Endothelial cell of umbilical vein (primary cell): ENCODE measurements around the gene ATXN1L. TPM values are rescaled to one million over a fixed set of nuclear protein-coding genes. Genes with fewer than 3 reads are reported as not detected.

Source experiments
- BruUV-seq: library from RNA; stranded (reverse); fragments of 400-500 nt; replicated peaks from 2 replicates; lab custom pipeline; 2021; lab: Mats Ljungman, UMichigan
- CTCF ChIA-PET: fragments of 300-600, 350-600 bp; sonication (Branson Sonifier 250); formaldehyde crosslinking; loops from one replicate; lab custom pipeline; 2021; ENCODE audit warnings: antibody characterized with exemption, inconsistent platforms; lab: Charles Lee
- POLR2A ChIA-PET: fragments of 300-600, 350-600 bp; sonication (Branson Sonifier 250); formaldehyde crosslinking; loops from one replicate; lab custom pipeline; 2021; ENCODE audit warnings: antibody characterized with exemption, inconsistent platforms; lab: Charles Lee
- DNase-seq: peaks from one replicate; pipeline ENCODE4 v3.0.0-alpha.2; 2011; ENCODE audit warnings: low read depth, low spot score
- FAIRE-seq: peaks from 2 replicates; lab custom pipeline; 2011; peaks lifted over from hg19 to GRCh38; lab: Jason Lieb, UNC
- H2AFZ ChIP-seq: 2 replicates; pipeline ENCODE4 v1.6.0; 2012; ENCODE audit warnings: low read depth, low read length, control low read depth, inconsistent platforms
- H3K27ac ChIP-seq: 2 replicates; pipeline ENCODE4 v1.5.1; 2011; ENCODE audit warnings: low read depth, mild to moderate bottlenecking, control low read depth, low read length, moderate library complexity; ENCODE audit not compliant: insufficient read depth
- H3K27me3 ChIP-seq, 2 experiments: 2 replicates each; pipeline versions ENCODE4 v1.6.0 to v1.6.1; 2011; ENCODE audit warnings: low read length in 2 of 2, mixed read lengths in 1 of 2; ENCODE audit not compliant: control insufficient read depth in 2 of 2, insufficient read depth in 2 of 2
- H3K36me3 ChIP-seq, 2 experiments: 2 replicates in 1 of 2; 3 replicates in 1 of 2; pipeline ENCODE4 v1.5.1; 2011; ENCODE audit warnings: low read length in 2 of 2, mild to moderate bottlenecking in 1 of 2, moderate library complexity in 1 of 2; ENCODE audit not compliant: control insufficient read depth in 2 of 2, insufficient read depth in 2 of 2; ENCODE audit errors: extremely low read depth in 1 of 2
- H3K4me1 ChIP-seq: 3 replicates; pipeline ENCODE4 v1.5.1; 2011; ENCODE audit warnings: mild to moderate bottlenecking, low read length; ENCODE audit not compliant: control insufficient read depth, insufficient read depth; ENCODE audit errors: extremely low read depth
- H3K4me2 ChIP-seq: 2 replicates; pipeline ENCODE4 v1.6.1; 2011; ENCODE audit warnings: low read length, control low read depth, mixed read lengths; ENCODE audit not compliant: insufficient read depth
- H3K4me3 ChIP-seq, 3 experiments: fragments of 200-600 bp in 1 of 3; sonication (generic), shearing (Covaris generic) in 1 of 3; replicated peaks in 1 of 3; 2 replicates each; pipeline ENCODE4 v1.5.1; 2011 to 2016; ENCODE audit warnings: control low read depth in 3 of 3, low read length in 3 of 3, mild to moderate bottlenecking in 2 of 3, inconsistent platforms in 1 of 3, low read depth in 1 of 3, moderate library complexity in 1 of 3; ENCODE audit not compliant: insufficient read depth in 1 of 3
- H3K79me2 ChIP-seq: 2 replicates; pipeline ENCODE4 v1.6.0; 2012; ENCODE audit warnings: low read length, inconsistent platforms; ENCODE audit not compliant: control insufficient read depth, insufficient read depth
- H3K9ac ChIP-seq: replicated peaks from 2 replicates; pipeline ENCODE3; 2011; ENCODE audit warnings: low read length, control low read depth; ENCODE audit not compliant: insufficient read depth; ENCODE audit errors: extremely low read depth
- H3K9me1 ChIP-seq: replicated peaks from 3 replicates; pipeline ENCODE4 v1.6.0; 2011; ENCODE audit warnings: mild to moderate bottlenecking, low read length; ENCODE audit not compliant: control insufficient read depth, insufficient read depth; ENCODE audit errors: extremely low read depth
- H3K9me3 ChIP-seq: replicated peaks from 2 replicates; pipeline ENCODE4 v1.5.1; 2012; ENCODE audit warnings: low read length, inconsistent platforms; ENCODE audit not compliant: control insufficient read depth, insufficient read depth
- H4K20me1 ChIP-seq: replicated peaks from 2 replicates; pipeline ENCODE3; 2011; ENCODE audit warnings: mild to moderate bottlenecking, low read length; ENCODE audit not compliant: control insufficient read depth, insufficient read depth; ENCODE audit errors: extremely low read depth
- EZH2 ChIP-seq: IDR thresholded peaks from 2 replicates; pipeline ENCODE4 v1.6.1; 2012; ENCODE audit warnings: borderline replicate concordance, low read depth, mild to moderate bottlenecking, moderate library complexity, low read length, inconsistent platforms; ENCODE audit not compliant: severe bottlenecking
- FOS ChIP-seq: IDR thresholded peaks from 2 replicates; pipeline ENCODE4 v1.6.1; 2011; ENCODE audit warnings: mild to moderate bottlenecking, low read length, moderate library complexity, borderline replicate concordance; ENCODE audit not compliant: insufficient read depth
- GATA2 ChIP-seq: IDR thresholded peaks from 2 replicates; pipeline ENCODE4 v1.7.0; 2011; ENCODE audit warnings: low read depth, mild to moderate bottlenecking, moderate library complexity, mixed read lengths, low read length; ENCODE audit not compliant: insufficient read length, insufficient read depth
- JUN ChIP-seq: IDR thresholded peaks from 2 replicates; pipeline ENCODE4 v1.6.1; 2011; ENCODE audit warnings: borderline replicate concordance, low read depth; ENCODE audit not compliant: insufficient read length, insufficient read depth
- MAX ChIP-seq: IDR thresholded peaks from 2 replicates; pipeline ENCODE4 v1.6.1; 2011; ENCODE audit not compliant: insufficient read depth, insufficient read length
- MYC ChIP-seq: IDR thresholded peaks from one replicate; pipeline ENCODE4 v1.6.1; 2011; ENCODE audit warnings: mild to moderate bottlenecking, low read depth, low read length
- POLR2A ChIP-seq: IDR thresholded peaks from 2 replicates; pipeline ENCODE4 v1.6.1; 2012; ENCODE audit warnings: low read depth, mild to moderate bottlenecking, control low read depth, low read length
- POLR2AphosphoS5 ChIP-seq: IDR thresholded peaks from 2 replicates; pipeline ENCODE4 v1.6.1; 2012; ENCODE audit warnings: low read depth, mild to moderate bottlenecking, control low read depth, low read length, moderate library complexity; ENCODE audit not compliant: insufficient read depth
- dilution Hi-C: fragments of 300-500 bp; cut with MboI; formaldehyde crosslinking; loops from one replicate; pipeline ENCODE4 v1.15.0; 2019; ENCODE audit warnings: low sequenced_read_pairs; ENCODE audit not compliant: extremely low pct_ligation_motif_present
- intact Hi-C: fragments of 100-400 bp; cut with micrococcal nuclease; formaldehyde crosslinking; loops from one replicate; pipeline ENCODE4 v1.10.0; 2022
- polyA plus RNA-seq, 4 experiments: library from polyadenylated mRNA; depleted of rRNA in 3 of 4; stranded (reverse) in 3 of 4; unstranded in 1 of 4; fragments of >200 nt; gene quantifications; 2 replicates each; pipeline versions ENCODE4 v1.2.1 to v1.2.3, GENCODE V29; 2011 to 2012; ENCODE audit warnings: missing spikeins in 1 of 4
- total RNA-seq: library from RNA; stranded (reverse); gene quantifications from 2 replicates; pipeline ENCODE4 v1.2.3, GENCODE V29; 2021

The ATXN1L gene
- total and polyA plus RNA-seq, 2 donors (not counting 3 experiments of a cell fraction or from before 2014, with no cell fraction given): 15.6 to 23.9 TPM

- Histone ChIP-seq H3K4me3 (no peak overlapping the region), H2AFZ (no peak overlapping the region), H3K27ac (no peak overlapping the region), H3K36me3 (peaks cover 13 to 28% of the 10 kb centered on the region in 2 experiments), H3K79me2 (peaks cover 30% of the 10 kb centered on the region), H4K20me1 (no peaks in the 10 kb centered on the region), H3K4me2 (no peak overlapping the region), H3K4me1 (peaks cover 12% of the 10 kb centered on the region), H3K9me3 (no peaks in the 10 kb centered on the region), H3K27me3 (no peaks in the 10 kb centered on the region), H3K9me1 (no peaks in the 10 kb centered on the region), H3K9ac (no peak overlapping the region)
- DNase-seq (no peak), FAIRE-seq (peak; percentile 42)
- intact Hi-C loops (loop anchor here (5.0 kb wide), 1 partner anchor 114 kb away; no protein-coding TSS in a partner anchor), dilution Hi-C loops (loop anchor here (10.0 kb wide), 1 partner anchor 64 kb away; no protein-coding TSS in a partner anchor)
- CTCF ChIA-PET: interaction anchor here (0.6 kb wide), 1 partner anchor 33 kb away, joined by 4 read pairs; no protein-coding TSS in a partner anchor
- BruUV-seq: no TSS peak
- POLR2A ChIA-PET: no interaction called here
- TF ChIP-seq POLR2A: no peak
- TF ChIP-seq MYC: no peak
- TF ChIP-seq JUN: peak; percentile 58
- TF ChIP-seq EZH2: no peak
- no peak for TF ChIP-seq FOS
- no peak for TF ChIP-seq POLR2AphosphoS5
- no peak for TF ChIP-seq MAX
These were observed 2.8 kb downstream of the ATXN1L start for GRCh38 chr16:71848622-71849021.

GRCh38 chr16:71851746-71852145, 6.0 kb downstream of the ATXN1L start:
- intact Hi-C loops (no loop called here), dilution Hi-C loops (no loop called here)
- Histone ChIP-seq H3K4me3 (no peak overlapping the region), H3K27ac (no peak overlapping the region), H2AFZ (no peak overlapping the region), H3K9ac (no peak overlapping the region), H3K9me1 (no peaks in the 10 kb centered on the region), H3K27me3 (no peaks in the 10 kb centered on the region), H3K9me3 (no peaks in the 10 kb centered on the region), H3K36me3 (peaks cover 16 to 28% of the 10 kb centered on the region in 2 experiments), H4K20me1 (no peaks in the 10 kb centered on the region), H3K4me1 (peaks cover 5% of the 10 kb centered on the region), H3K4me2 (no peak overlapping the region), H3K79me2 (peaks cover 26% of the 10 kb centered on the region)
- no TSS peak for BruUV-seq
- FAIRE-seq: no peak
- DNase-seq: no peak
- ChIA-PET CTCF (interaction anchor here (2.4 kb wide), 1 partner anchor 31 kb away, joined by 11 read pairs; the partner anchor contains the start of gene ZNF821), POLR2A (no interaction called here)
- TF ChIP-seq GATA2 (no peak), JUN (no peak), MYC (no peak)
